ENCODE results near the gene TASOR.

The TASOR gene

GRCh38 chr3:56664823-56665222 lies 18.2 kb downstream of the TASOR start:
- no peak overlapping the region for H2AK5ac ChIP-seq (ENCODE audit: low read length)
- H3K9ac ChIP-seq (ENCODE audit: low read length), result no peak overlapping the region
- H3K79me1 ChIP-seq (ENCODE audit: low read length), result no peaks in the 10 kb centered on the region
- peaks cover 3% of the 10 kb centered on the region for H3K36me3 ChIP-seq (ENCODE audit: control insufficient read depth, insufficient read depth, low read length)
- H3K4ac ChIP-seq (ENCODE audit: low read depth, low read length), result no peak overlapping the region
- no peak overlapping the region for H2BK15ac ChIP-seq (replicated peaks; ENCODE audit: low read depth)
- no peak overlapping the region for H4K8ac ChIP-seq (ENCODE audit: low read depth, low read length)
- no peak for DNase-seq
- no peaks in the 10 kb centered on the region for H3K4me1 ChIP-seq (ENCODE audit: control insufficient read depth, low read depth, low read length)
- H3K4me2 ChIP-seq (ENCODE audit: low read length), result no peak overlapping the region
- H3K18ac ChIP-seq (ENCODE audit: low read length), result no peak overlapping the region
- H2BK120ac ChIP-seq (ENCODE audit: low read depth, low read length), result no peak overlapping the region
- H3K23ac ChIP-seq (ENCODE audit: low read length), result no peak overlapping the region
- no peak overlapping the region for H2BK5ac ChIP-seq (ENCODE audit: low read length)
- no CpG with 5 or more reads among the region's 2 CpGs for WGBS (ENCODE audit: extremely low coverage, insufficient coverage, low lambda C conversion rate)
- no peaks in the 10 kb centered on the region for H3K79me2 ChIP-seq (ENCODE audit: control insufficient read depth, insufficient read depth, low read length)
- no peak overlapping the region for H3K27ac ChIP-seq (ENCODE audit: low read depth, low read length)
- H3K4me3 ChIP-seq (ENCODE audit: low read length), result no peak overlapping the region
- H4K5ac ChIP-seq (ENCODE audit: low read length), result no peak overlapping the region
- H3K56ac ChIP-seq (ENCODE audit: low read length), result no peak overlapping the region
- H3K27me3 ChIP-seq (ENCODE audit: insufficient read depth, low read length, poor library complexity), result no peaks in the 10 kb centered on the region

GRCh38 chr3:56655709-56656108 lies 27.4 kb downstream of the TASOR start:
- H4K8ac ChIP-seq (ENCODE audit: low read depth, low read length), result no peak overlapping the region
- no peak overlapping the region for H2BK5ac ChIP-seq (ENCODE audit: low read length)
- H3K27ac ChIP-seq (ENCODE audit: low read depth, low read length), result no peak overlapping the region
- no peaks in the 10 kb centered on the region for H3K4me1 ChIP-seq (ENCODE audit: control insufficient read depth, low read depth, low read length)
- no peak overlapping the region for H2BK120ac ChIP-seq (ENCODE audit: low read depth, low read length)
- peaks cover 4% of the 10 kb centered on the region for H3K79me2 ChIP-seq (ENCODE audit: control insufficient read depth, insufficient read depth, low read length)
- H3K36me3 ChIP-seq (ENCODE audit: control insufficient read depth, insufficient read depth, low read length), result peaks cover 5% of the 10 kb centered on the region
- H3K4me3 ChIP-seq (ENCODE audit: low read length), result no peak overlapping the region
- H3K18ac ChIP-seq (ENCODE audit: low read length), result no peak overlapping the region
- H3K56ac ChIP-seq (ENCODE audit: low read length), result no peak overlapping the region
- no peak overlapping the region for H4K5ac ChIP-seq (ENCODE audit: low read length)
- no peak overlapping the region for H3K9ac ChIP-seq (ENCODE audit: low read length)
- H2BK15ac ChIP-seq (replicated peaks; ENCODE audit: low read depth), result no peak overlapping the region
- no CpG with 5 or more reads among the region's 1 CpG for WGBS (ENCODE audit: extremely low coverage, insufficient coverage, low lambda C conversion rate)
- no peak overlapping the region for H2AK5ac ChIP-seq (ENCODE audit: low read length)
- no peaks in the 10 kb centered on the region for H3K27me3 ChIP-seq (ENCODE audit: insufficient read depth, low read length, poor library complexity)
- no peak for DNase-seq
- H3K23ac ChIP-seq (ENCODE audit: low read length), result no peak overlapping the region
- H3K4ac ChIP-seq (ENCODE audit: low read depth, low read length), result no peak overlapping the region
- H3K79me1 ChIP-seq (ENCODE audit: low read length), result peaks cover 4% of the 10 kb centered on the region
- no peak overlapping the region for H3K4me2 ChIP-seq (ENCODE audit: low read length)

- Histone ChIP-seq H3K36me3 (ENCODE audit: control insufficient read depth, insufficient read depth, low read length) (peaks cover 5% of the 10 kb centered on the region), H3K9ac (ENCODE audit: low read length) (no peak overlapping the region), H3K18ac (ENCODE audit: low read length) (no peak overlapping the region), H2BK5ac (ENCODE audit: low read length) (no peak overlapping the region), H3K4me3 (ENCODE audit: low read length) (no peak overlapping the region), H3K27me3 (ENCODE audit: insufficient read depth, low read length, poor library complexity) (no peaks in the 10 kb centered on the region), H3K27ac (ENCODE audit: low read depth, low read length) (no peak overlapping the region), H4K5ac (ENCODE audit: low read length) (no peak overlapping the region), H2AK5ac (ENCODE audit: low read length) (no peak overlapping the region), H2BK120ac (ENCODE audit: low read depth, low read length) (no peak overlapping the region), H3K4me2 (ENCODE audit: low read length) (no peak overlapping the region), H3K79me2 (ENCODE audit: control insufficient read depth, insufficient read depth, low read length) (peaks cover 4% of the 10 kb centered on the region), H3K4me1 (ENCODE audit: control insufficient read depth, low read depth, low read length) (no peaks in the 10 kb centered on the region), H3K4ac (ENCODE audit: low read depth, low read length) (no peak overlapping the region), H3K23ac (ENCODE audit: low read length) (no peak overlapping the region), H4K8ac (ENCODE audit: low read depth, low read length) (no peak overlapping the region), H2BK15ac (replicated peaks; ENCODE audit: low read depth) (no peak overlapping the region), H3K56ac (ENCODE audit: low read length) (no peak overlapping the region), H3K79me1 (ENCODE audit: low read length) (peaks cover 10% of the 10 kb centered on the region)
- DNase-seq, result no peak
- WGBS (ENCODE audit: extremely low coverage, insufficient coverage, low lambda C conversion rate), result no CpG with 5 or more reads among the region's 1 CpG
Measured at GRCh38 chr3:56654460-56654859, 28.6 kb downstream of the TASOR start.

- Histone ChIP-seq H3K27ac (ENCODE audit: low read depth, low read length) (no peak overlapping the region), H3K79me1 (ENCODE audit: low read length) (peaks cover 9% of the 10 kb centered on the region), H3K18ac (ENCODE audit: low read length) (no peak overlapping the region), H3K36me3 (ENCODE audit: control insufficient read depth, insufficient read depth, low read length) (peaks cover 7% of the 10 kb centered on the region), H2BK15ac (replicated peaks; ENCODE audit: low read depth) (no peak overlapping the region), H3K27me3 (ENCODE audit: insufficient read depth, low read length, poor library complexity) (no peaks in the 10 kb centered on the region), H3K56ac (ENCODE audit: low read length) (no peak overlapping the region), H2BK120ac (ENCODE audit: low read depth, low read length) (no peak overlapping the region), H2BK5ac (ENCODE audit: low read length) (no peak overlapping the region), H4K5ac (ENCODE audit: low read length) (no peak overlapping the region), H3K9ac (ENCODE audit: low read length) (no peak overlapping the region), H3K4me3 (ENCODE audit: low read length) (no peak overlapping the region), H3K79me2 (ENCODE audit: control insufficient read depth, insufficient read depth, low read length) (peaks cover 2% of the 10 kb centered on the region), H3K4me2 (ENCODE audit: low read length) (no peak overlapping the region), H3K4me1 (ENCODE audit: control insufficient read depth, low read depth, low read length) (no peaks in the 10 kb centered on the region), H2AK5ac (ENCODE audit: low read length) (no peak overlapping the region), H3K4ac (ENCODE audit: low read depth, low read length) (no peak overlapping the region), H4K8ac (ENCODE audit: low read depth, low read length) (no peak overlapping the region), H3K23ac (ENCODE audit: low read length) (no peak overlapping the region)
- no peak for DNase-seq
- WGBS (ENCODE audit: extremely low coverage, insufficient coverage, low lambda C conversion rate), result no CpG with 5 or more reads among the region's 2 CpGs
Measured at GRCh38 chr3:56645407-56645806, 37.7 kb downstream of the TASOR start.

- Histone ChIP-seq H3K36me3 (ENCODE audit: control insufficient read depth, insufficient read depth, low read length) (peaks cover 4% of the 10 kb centered on the region), H3K79me2 (ENCODE audit: control insufficient read depth, insufficient read depth, low read length) (no peaks in the 10 kb centered on the region), H2BK5ac (ENCODE audit: low read length) (no peak overlapping the region), H3K23ac (ENCODE audit: low read length) (no peak overlapping the region), H2BK120ac (ENCODE audit: low read depth, low read length) (no peak overlapping the region), H3K79me1 (ENCODE audit: low read length) (no peaks in the 10 kb centered on the region), H2AK5ac (ENCODE audit: low read length) (no peak overlapping the region), H2BK15ac (replicated peaks; ENCODE audit: low read depth) (no peak overlapping the region), H3K4me2 (ENCODE audit: low read length) (no peak overlapping the region), H3K27me3 (ENCODE audit: insufficient read depth, low read length, poor library complexity) (no peaks in the 10 kb centered on the region), H3K4me1 (ENCODE audit: control insufficient read depth, low read depth, low read length) (no peaks in the 10 kb centered on the region), H3K27ac (ENCODE audit: low read depth, low read length) (no peak overlapping the region), H3K4me3 (ENCODE audit: low read length) (no peak overlapping the region), H4K5ac (ENCODE audit: low read length) (no peak overlapping the region), H4K8ac (ENCODE audit: low read depth, low read length) (no peak overlapping the region), H3K9ac (ENCODE audit: low read length) (no peak overlapping the region), H3K4ac (ENCODE audit: low read depth, low read length) (no peak overlapping the region), H3K18ac (ENCODE audit: low read length) (no peak overlapping the region), H3K56ac (ENCODE audit: low read length) (no peak overlapping the region)
- no peak for DNase-seq
- no CpG with 5 or more reads among the region's 9 CpGs for WGBS (ENCODE audit: extremely low coverage, insufficient coverage, low lambda C conversion rate)
Measured at GRCh38 chr3:56633602-56634535, 49.2 kb downstream of the TASOR start.
